GM20431 (cell line): ENCODE data around the gene GPER1.
"Not testable (repeated sequence)": the region's sequence is repeated elsewhere in the genome, so short reads cannot be mapped to it uniquely, and the experiment has no call there.

Source experiments
- in situ Hi-C: fragments of 300-500 bp; cut with MseI, MboI; formaldehyde crosslinking; loops from one replicate; pipeline ENCODE4 v1.15.0; 2020; ENCODE audit warnings: low sequenced_read_pairs; ENCODE audit not compliant: unreplicated experiment

Gene GPER1

GRCh38 chr7:1115171-1116045 lies 27.5 kb downstream of the GPER1 start:
- in situ Hi-C loops, result not testable (repeated sequence)

GRCh38 chr7:1116383-1117008 lies 28.6 kb downstream of the GPER1 start:
- in situ Hi-C loops, result not testable (repeated sequence)

DNA sequence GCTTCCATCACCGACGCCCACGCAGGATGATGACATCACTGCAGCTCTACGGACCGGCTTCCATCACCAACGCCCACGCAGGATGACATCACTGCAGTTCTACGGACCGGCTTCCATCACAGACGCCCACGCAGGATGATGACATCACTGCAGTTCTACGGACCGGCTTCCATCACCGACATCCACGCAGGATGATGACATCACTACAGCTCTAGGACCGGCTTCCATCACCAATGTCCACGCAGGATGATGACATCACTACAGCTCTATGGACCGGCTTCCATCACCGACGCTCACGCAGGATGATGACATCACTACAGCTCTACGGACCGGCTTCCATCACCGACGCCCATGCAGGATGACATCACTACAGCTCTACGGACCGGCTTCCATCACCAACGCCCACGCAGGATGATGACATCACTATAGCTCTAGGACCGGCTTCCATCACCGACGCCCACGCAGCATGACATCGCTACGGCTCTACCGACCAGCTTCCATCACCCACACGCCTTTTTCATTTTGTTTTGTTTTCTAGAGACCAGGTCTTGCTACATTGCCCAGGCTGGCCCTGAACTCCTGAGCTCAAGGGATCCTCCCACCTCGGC lies 29.5 kb downstream of the GPER1 start:
- in situ Hi-C loops, result no loop called here

- in situ Hi-C loops, result no loop called here
These were observed 31.3 kb downstream of the GPER1 start for GRCh38 chr7:1119201-1119600.

DNA sequence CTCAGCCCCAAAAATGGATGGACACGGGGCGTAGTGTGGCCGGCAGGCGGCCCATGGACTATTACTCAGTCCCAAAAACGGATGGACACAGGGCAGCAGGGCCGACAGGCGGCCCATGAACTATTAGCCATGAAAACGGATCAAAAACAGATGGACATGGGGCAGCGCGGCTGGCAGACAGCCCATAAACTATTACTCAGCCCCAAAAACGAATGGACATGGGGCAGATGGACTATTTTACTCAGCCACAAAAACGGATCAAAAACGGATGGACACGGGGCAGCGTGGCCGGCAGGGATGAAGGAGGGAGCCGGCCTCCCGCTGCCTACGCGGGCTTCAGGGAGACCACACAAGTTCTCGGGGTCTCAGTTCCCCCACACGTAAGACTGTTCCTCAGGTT lies 32.9 kb downstream of the GPER1 start:
- in situ Hi-C loops, result no loop called here

DNA sequence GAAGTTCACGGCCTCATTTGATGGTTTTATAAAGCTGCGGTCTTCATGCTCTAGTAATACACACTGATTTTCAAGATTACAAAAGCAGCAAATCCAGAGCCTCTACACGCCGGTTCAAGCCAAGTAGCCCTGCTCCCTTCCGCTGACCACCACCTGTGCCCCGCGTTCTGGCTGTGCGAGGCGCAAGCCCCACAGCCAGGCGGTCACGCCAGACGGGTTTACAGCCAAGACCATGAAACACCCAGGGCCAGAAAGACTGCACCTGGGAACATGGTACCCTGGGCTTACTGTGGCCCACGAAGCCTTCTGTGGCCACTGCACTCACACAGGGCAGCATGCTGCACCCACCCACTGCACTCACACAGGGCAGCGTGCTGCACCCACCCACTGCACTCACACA lies 33.6 kb downstream of the GPER1 start:
- in situ Hi-C loops, result no loop called here

DNA sequence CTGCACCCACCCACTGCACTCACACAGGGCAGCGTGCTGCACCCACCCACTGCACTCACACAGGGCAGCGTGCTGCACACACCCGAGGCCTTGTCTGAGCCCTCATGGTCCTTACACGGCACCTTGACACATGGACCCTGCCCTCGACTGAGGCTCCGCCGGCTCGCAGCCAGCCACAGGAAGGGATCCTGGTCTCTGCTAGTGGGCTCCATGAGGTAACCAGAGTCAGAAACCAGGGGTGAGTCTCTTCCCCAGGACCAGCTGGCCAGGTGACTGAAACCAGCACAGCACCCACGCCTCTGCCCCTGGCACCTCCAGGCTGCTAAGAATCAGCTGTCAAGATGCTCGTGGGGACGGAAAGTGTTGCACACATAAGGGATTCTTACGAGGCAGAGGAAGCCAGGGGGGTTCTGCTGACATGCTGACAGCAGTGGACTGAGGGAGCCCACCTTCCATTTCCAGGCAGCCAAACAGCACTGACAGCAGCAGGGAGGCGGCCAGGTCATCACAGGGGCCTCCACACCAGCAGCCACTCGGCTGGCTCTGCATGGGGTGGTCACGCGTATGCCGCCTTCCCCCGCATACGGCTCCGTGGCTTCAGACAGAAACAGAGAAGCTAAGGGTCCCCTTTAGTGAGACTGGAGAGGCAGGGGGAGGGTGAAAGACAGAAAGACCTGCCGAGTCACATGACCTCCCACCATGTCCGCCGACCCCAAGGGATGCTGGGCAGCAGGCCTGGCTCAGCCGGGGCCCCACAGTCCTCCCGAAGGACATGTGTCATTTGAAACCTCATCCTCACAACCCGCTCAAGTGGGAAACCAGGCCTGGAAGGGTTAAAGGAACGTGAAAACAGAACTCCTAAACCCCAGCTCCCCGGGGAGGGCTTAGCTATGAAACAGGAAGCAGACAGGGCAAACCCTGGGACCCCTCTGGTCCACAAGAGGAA lies 34.2 kb downstream of the GPER1 start:
- in situ Hi-C loops, result no loop called here

- in situ Hi-C loops, result no loop called here
These were observed 35.1 kb downstream of the GPER1 start for GRCh38 chr7:1122832-1123501.

DNA sequence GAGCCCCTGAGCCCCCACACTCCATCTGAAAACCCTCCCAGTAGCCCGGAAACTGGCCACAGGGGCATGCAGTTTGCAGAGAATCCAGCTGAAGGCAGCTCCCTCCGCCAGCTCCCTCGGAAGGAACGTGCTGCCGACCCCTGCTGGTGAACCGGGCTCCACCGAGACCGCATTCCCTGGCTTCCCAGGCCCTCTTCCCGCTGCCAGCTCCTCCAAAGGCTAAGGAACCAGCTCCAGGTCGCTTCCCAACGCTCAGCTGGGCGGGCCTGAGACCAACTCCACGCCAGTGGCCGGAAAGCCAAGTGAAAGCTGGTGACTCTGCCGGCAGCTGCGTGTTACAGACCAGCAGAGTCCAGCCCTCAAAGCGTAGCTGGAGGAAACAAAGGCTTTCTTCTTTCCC lies 35.8 kb downstream of the GPER1 start:
- in situ Hi-C loops, result no loop called here

- in situ Hi-C loops, result no loop called here
These were observed 36.3 kb downstream of the GPER1 start for GRCh38 chr7:1124164-1124563.

- in situ Hi-C loops, result no loop called here
These were observed 37.1 kb downstream of the GPER1 start for GRCh38 chr7:1124816-1125602.

DNA sequence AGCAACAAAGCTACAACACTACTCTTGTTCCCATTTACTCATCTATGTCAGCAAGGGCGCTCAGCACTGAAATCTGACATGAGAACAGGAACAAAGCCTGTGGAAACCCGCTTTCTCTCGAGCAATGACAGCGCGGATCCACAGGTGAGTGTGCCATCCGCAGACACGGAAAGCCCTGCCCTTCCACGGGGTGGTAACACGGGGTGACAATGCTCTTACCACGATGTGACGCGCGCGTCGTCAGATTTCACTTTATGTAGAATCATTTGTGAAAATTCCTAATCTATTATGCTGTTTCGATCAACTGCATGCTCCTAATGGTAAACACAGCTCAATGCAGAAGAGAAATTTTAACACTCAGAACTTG lies 37.7 kb downstream of the GPER1 start:
- in situ Hi-C loops, result no loop called here

DNA sequence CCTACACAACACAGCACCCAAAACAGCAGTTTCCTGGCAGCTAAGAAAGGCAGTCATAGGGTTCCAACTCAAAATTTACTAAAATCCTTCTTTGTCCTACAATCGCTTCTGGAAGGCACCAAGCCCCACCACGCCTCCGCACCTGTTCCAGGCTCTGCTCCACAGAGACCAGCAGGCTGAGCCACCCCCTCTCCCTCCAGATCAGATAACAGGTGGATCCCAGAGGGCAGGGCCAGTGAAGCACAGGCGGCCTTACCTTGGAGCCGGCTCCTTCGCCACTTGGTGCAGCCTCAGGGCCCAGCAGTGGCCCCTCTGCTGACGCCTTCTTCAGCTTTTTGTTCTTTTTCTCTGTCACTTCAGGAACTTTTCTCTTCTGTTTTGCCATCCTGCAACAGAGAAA lies 39.1 kb downstream of the GPER1 start:
- in situ Hi-C loops, result no loop called here

- in situ Hi-C loops, result no loop called here
These were observed 41.5 kb downstream of the GPER1 start for GRCh38 chr7:1129431-1129830.

DNA sequence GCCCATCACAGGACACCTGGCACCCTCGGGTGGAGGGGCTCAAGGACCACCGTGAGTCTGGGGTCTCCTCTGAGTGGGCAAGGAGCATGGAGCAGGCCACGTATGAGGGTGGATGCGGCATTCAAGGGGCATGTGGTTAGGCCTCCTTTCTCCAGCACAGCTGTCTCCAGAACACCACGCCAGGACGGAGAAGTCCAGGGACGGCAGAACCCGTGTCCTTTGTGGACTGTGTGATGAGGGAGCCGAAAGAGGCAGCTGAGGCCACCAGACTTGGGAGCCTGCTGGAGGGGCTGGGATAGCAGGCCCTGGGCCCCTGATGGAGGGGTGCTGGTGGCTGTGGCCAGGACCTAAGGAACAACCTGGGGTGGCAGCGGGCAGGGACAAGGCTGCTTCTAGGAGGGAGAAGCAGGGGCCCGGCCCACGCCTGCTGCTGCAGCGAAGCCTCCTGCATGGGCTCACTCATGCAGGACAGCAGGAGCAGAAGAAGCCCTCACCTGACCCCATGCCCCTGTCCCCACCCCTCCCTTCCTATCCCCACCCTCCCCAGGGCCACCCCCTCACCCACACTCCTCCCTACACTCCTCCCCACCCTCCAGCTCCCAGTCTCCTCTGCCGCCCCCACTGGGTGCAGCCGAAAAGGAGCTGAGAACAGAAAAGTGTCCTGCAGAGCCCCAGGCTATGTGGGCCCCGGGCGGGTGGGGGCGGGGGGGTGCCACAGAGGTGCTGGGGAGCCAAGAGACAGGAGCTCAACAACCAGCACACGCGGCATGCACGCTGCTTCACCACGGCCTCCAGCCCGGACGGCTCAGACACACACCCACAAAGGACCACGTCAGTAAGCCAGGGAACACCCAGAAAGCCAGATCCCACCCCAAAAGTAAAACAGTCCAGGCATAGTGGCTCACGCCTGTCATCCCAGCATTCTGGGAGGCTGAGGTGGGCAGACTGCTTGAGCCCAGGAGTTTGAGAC lies 42.4 kb downstream of the GPER1 start:
- in situ Hi-C loops, result no loop called here

DNA sequence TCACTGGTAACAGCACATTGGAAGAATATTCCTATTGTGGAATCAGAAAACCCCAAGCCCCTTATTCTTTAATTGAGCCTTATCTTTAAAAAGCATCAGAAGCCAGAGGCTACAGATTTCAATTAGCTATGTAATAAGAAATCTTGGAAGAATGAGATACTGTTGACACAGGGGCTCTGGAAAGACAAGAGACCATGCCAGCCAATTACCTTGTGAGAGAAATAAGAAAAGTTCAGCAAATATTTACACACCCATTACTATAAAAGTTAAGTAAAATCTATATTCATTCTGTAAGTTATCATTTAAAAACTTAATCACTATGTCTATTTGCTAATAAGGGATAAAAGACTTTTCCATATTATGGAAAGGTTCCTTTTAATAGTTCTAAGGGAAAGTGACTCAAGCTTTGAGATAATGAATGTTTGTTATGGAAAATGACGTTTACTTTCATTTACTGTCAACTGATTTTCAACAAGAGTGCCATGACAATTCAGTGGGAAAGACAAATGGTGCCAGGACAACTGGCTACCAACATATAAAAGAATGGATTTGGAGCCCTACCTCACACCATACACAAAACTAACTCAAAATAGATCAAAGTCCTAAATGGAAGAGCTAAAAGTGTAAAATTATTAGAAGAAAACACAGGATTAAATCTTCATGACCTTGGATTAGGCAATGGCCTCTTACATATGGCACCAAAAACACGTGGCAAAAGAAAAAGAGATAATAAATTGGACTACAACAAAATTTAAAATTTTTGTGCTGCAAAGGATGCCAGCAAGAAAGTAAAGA lies 43.8 kb downstream of the GPER1 start:
- in situ Hi-C loops, result no loop called here

DNA sequence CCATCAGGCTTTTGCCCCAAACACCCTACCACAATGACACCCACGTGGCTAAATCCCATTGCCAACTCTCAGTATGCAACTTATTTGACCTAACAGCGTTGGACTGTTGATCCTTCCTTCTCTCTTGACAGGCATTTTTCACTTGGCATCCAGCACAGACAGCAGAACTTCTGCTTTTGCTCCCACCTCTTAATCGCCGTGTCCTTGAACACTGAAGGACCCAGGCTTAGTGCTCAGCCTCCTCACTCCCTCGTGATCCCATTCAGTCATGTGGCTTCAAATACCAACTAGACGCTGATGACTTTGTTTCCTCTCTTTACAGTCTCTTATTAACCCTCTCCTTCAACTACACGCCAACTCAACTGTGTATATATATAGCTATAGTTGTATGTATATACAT lies 47.0 kb downstream of the GPER1 start:
- in situ Hi-C loops, result no loop called here
